Chondrocyte (in vitro differentiated cells): ENCODE results near the gene KLK3. TPM values are rescaled to one million over a fixed set of nuclear protein-coding genes. Genes with fewer than 3 reads are reported as not detected.

Experiments
- DNase-seq: peaks from one replicate; pipeline ENCODE4 v3.0.0; 2021; ENCODE audit warnings: mixed read lengths, low spot score
- H3K27ac Mint-ChIP-seq: one replicate; pipeline ENCODE4 v1.8.0; 2021; ENCODE audit warnings: mild to moderate bottlenecking, moderate library complexity, mixed read lengths; ENCODE audit not compliant: unreplicated experiment
- H3K27me3 Mint-ChIP-seq: 2 replicates; pipeline ENCODE4 v1.8.0; 2021; ENCODE audit warnings: low read depth, mixed read lengths
- H3K36me3 Mint-ChIP-seq: 2 replicates; pipeline ENCODE4 v1.8.0; 2021; ENCODE audit warnings: low read depth, mixed read lengths
- H3K4me1 Mint-ChIP-seq: 2 replicates; pipeline ENCODE4 v1.8.0; 2021; ENCODE audit warnings: low read depth, mild to moderate bottlenecking, mixed read lengths
- H3K4me3 Mint-ChIP-seq: one replicate; pipeline ENCODE4 v1.8.0; 2021; ENCODE audit warnings: mild to moderate bottlenecking, moderate library complexity, mixed read lengths; ENCODE audit not compliant: unreplicated experiment
- H3K9me3 Mint-ChIP-seq: 2 replicates; pipeline ENCODE4 v1.8.0; 2021; ENCODE audit warnings: low read depth, mixed read lengths
- total RNA-seq: library from RNA; stranded (reverse); gene quantifications from 3 replicates; pipeline ENCODE4 v1.2.1, GENCODE V29; 2021
- TF ChIP-seq, protein P1 (sequence below): fragments of 200-600 bp; sonication (generic); IDR thresholded peaks from 2 replicates; pipeline ENCODE4 v1.5.0; 2021; ENCODE audit warnings: antibody characterized with exemption, mild to moderate bottlenecking, moderate library complexity

The KLK3 gene
- total RNA-seq, 1 donor from 2014 or later: not detected

- Mint-ChIP-seq H3K9me3 (no peaks in the 10 kb centered on the region), H3K36me3 (no peaks in the 10 kb centered on the region), H3K4me1 (no peaks in the 10 kb centered on the region), H3K4me3 (no peak overlapping the region), H3K27ac (no peak overlapping the region), H3K27me3 (peaks cover 39% of the 10 kb centered on the region)
- peak; percentile 84 for DNase-seq
- TF ChIP-seq, protein P1, sequence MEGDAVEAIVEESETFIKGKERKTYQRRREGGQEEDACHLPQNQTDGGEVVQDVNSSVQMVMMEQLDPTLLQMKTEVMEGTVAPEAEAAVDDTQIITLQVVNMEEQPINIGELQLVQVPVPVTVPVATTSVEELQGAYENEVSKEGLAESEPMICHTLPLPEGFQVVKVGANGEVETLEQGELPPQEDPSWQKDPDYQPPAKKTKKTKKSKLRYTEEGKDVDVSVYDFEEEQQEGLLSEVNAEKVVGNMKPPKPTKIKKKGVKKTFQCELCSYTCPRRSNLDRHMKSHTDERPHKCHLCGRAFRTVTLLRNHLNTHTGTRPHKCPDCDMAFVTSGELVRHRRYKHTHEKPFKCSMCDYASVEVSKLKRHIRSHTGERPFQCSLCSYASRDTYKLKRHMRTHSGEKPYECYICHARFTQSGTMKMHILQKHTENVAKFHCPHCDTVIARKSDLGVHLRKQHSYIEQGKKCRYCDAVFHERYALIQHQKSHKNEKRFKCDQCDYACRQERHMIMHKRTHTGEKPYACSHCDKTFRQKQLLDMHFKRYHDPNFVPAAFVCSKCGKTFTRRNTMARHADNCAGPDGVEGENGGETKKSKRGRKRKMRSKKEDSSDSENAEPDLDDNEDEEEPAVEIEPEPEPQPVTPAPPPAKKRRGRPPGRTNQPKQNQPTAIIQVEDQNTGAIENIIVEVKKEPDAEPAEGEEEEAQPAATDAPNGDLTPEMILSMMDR: no peak
These were observed 28.0 kb upstream of the KLK3 start for GRCh38 chr19:50826492-50827240.

GRCh38 chr19:50827476-50827875 lies 27.2 kb upstream of the KLK3 start:
- Mint-ChIP-seq H3K9me3 (no peaks in the 10 kb centered on the region), H3K4me3 (no peak overlapping the region), H3K27ac (no peak overlapping the region), H3K4me1 (no peaks in the 10 kb centered on the region), H3K27me3 (peaks cover 31% of the 10 kb centered on the region), H3K36me3 (no peaks in the 10 kb centered on the region)
- DNase-seq: peak; percentile 65
- TF ChIP-seq, protein P1: no peak

DNA sequence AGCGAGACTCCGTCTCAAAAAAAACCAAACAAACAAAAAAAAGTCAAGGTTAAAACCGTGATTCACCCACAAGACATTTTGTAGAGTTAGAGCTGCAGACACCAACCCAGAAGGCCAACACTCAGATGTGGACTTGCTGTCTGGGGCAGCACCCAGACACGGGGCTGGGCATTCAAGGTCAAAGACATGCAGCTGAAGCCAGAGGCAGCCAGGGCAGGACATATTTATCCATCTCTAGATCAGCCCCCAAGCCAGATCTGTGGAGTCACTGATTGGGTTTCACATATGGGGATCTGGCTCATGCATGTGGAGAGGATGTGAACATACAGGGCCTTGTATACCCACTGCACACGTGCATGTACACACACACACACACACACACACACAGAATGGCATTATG lies 24.9 kb upstream of the KLK3 start:
- peaks cover 19% of the 10 kb centered on the region for H3K27me3 Mint-ChIP-seq
- no peaks in the 10 kb centered on the region for H3K9me3 Mint-ChIP-seq
- H3K36me3 Mint-ChIP-seq: no peaks in the 10 kb centered on the region
- TF ChIP-seq, protein P1: no peak
- peak; percentile 28 for DNase-seq
- H3K4me3 Mint-ChIP-seq: no peak overlapping the region
- no peaks in the 10 kb centered on the region for H3K4me1 Mint-ChIP-seq
- no peak overlapping the region for H3K27ac Mint-ChIP-seq

DNA sequence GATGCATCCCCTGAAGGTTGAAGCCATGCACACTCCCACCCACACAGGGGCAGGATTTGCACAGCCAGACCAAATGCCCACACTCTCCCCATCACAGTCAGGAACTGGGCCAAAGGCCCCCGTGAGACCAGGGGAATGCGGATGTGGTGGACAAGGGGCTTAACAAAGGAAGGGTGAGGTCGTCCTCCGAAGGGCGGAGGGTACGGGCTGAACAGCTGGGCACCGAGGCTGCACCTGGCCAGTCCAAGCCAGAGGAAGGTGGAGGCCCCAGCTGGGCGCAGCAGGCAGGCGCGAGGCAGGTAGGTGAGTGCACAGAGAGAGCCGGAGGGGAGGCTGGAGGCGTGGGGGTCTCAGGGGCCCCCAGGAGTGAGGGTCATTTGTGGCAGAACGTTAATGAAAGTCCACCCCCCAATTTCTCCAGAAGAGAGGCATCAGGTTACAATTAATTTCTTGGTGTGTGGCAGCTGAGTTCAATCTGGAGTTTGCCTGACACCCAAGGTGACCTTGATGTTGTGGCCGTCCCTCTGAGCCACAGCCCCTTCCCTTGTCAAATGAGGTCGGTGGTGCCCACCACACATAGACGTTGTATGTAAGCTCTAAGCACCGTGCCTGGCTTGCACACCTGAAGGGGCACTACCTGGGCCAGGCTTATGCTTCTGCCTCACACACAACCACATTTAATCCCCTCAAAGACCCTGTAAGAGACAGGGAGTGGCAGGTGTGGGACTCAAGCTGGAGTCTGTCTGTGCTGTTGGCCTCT lies 24.3 kb upstream of the KLK3 start:
- no peaks in the 10 kb centered on the region for H3K9me3 Mint-ChIP-seq
- H3K4me3 Mint-ChIP-seq: no peak overlapping the region
- peaks cover 3% of the 10 kb centered on the region for H3K4me1 Mint-ChIP-seq

DNA sequence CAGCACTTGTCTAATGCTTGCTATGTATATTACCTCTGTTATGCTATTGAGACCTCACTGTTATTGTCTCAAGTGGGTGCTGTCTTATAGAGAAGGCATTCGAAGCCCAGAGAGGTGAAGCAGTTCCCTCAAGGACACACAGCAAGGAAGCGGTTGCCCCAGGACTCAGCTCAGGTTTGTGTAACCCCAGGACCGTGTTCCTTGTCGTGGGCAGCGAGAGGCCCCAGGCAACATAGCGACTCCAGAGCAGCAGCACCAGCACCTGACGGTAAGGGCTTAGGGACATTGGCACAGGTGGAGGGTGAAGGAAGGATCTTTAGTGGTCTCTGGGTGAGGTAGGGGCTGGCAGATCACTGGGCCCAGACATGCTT lies 23.7 kb upstream of the KLK3 start:
- Mint-ChIP-seq H3K36me3 (no peaks in the 10 kb centered on the region), H3K9me3 (no peaks in the 10 kb centered on the region), H3K27me3 (peaks cover 16% of the 10 kb centered on the region), H3K27ac (no peak overlapping the region), H3K4me3 (no peak overlapping the region), H3K4me1 (peaks cover 4% of the 10 kb centered on the region)
- TF ChIP-seq, protein P1: no peak
- peak; percentile 65 for DNase-seq

More for the DNA sequence above, 24.3 kb upstream of the KLK3 start:
- Mint-ChIP-seq H3K36me3 (no peaks in the 10 kb centered on the region), H3K27me3 (peaks cover 16% of the 10 kb centered on the region), H3K27ac (no peak overlapping the region)
- DNase-seq: peak; percentile 85
- TF ChIP-seq, protein P1: no peak
